Hypothalamus (tissue), 51 donors: ENCODE measurements around the gene ZNF219.
"Not testable (repeated sequence)": the region's sequence is repeated elsewhere in the genome, so short reads cannot be mapped to it uniquely, and the experiment has no call there.

Experiments
- DNase-seq, 51 donors: peaks; one replicate each; lab custom pipeline; 2025; lab: John Stamatoyannopoulos, UW

ZNF219 gene

DNA sequence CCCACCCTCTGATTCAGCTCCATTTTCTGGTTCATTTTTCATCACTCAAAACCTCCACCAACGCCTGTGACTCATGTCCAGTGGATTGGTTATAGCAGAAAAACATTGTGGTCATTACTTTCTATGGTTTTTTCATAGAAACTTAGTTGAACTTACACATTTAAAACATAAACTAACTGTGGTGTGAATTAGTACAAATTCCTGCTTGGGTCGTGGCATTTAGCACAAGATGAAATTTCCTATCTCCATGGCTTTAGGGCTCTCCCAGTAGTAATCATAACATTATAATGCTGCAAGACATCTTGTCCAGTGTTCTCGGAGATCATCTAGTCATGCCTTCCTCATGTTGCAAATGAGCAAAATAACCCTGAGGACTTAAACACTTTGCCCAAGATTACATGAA is 49.2 kb downstream of the ZNF219 start:
- DNase-seq: no peak

DNA sequence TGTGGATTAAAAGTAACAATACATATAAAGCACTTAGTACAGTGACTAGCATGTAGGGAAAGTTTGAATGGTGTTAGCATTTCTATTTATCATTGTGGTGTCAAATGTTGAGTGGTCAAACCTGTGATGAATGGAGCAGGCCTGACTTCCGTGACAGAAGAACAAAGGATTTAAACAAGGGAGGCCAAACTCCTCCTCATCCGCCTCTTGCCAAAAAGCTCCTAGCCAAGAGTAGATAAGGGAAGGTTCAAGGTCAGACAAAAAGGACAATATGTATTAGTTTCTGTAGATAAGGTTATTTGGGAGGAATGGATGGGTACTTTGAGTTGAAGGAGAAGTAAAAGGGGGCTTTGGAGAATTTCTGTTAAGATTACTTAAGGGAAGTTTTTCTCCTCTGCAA is 49.8 kb downstream of the ZNF219 start:
- DNase-seq: no peak

DNA sequence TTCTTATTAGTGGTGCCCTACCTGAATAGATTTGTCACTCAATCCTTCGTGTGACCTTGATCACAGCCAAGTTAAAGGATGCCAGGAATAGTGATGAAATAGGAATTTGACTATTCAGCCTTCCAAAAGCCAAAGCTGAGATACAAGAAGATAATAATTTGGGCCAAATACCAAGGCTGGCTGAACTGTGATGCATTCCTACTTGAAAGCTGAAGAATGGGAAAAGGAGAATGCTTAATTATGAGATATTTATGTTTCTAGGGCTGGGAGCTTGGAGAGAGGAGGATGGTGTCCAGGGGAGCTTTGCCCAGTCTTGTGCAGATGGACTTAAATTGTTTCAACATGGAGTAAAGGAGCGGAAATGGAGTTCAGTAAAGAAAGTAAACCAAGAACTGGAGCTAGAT is 51.1 kb downstream of the ZNF219 start:
- DNase-seq: no peak

DNA sequence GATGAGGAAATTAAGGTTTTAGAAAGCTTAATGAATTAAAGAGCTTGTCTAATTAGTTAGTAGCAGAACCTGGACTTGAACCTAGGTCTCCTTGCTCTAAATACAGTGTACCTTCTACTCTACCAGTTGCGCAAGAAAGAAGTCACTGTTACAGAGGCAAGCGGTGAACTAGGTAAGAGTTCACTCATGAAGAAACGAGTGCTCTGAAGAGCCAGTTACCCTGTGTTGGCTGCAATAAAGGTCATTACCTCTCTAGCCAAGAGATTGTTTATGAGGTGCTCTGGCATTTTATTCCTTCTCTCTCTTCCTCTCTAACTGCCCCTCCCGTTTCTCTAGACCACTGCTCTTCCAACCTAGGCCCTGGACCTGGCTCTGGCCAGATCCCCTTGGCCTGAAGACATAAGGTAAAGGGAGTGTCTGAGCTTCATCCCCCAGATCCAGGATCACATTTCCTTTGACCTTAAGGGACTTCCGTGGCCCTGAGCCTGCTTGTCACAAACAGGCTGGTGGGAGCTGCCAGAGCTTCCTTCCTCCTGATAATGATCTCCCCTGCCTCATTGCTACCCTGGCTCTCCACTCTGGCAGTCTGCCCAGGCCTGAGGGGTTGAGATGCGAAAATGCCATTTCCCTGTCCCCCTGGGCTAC is 54.4 kb downstream of the ZNF219 start:
- no peak for DNase-seq

DNA sequence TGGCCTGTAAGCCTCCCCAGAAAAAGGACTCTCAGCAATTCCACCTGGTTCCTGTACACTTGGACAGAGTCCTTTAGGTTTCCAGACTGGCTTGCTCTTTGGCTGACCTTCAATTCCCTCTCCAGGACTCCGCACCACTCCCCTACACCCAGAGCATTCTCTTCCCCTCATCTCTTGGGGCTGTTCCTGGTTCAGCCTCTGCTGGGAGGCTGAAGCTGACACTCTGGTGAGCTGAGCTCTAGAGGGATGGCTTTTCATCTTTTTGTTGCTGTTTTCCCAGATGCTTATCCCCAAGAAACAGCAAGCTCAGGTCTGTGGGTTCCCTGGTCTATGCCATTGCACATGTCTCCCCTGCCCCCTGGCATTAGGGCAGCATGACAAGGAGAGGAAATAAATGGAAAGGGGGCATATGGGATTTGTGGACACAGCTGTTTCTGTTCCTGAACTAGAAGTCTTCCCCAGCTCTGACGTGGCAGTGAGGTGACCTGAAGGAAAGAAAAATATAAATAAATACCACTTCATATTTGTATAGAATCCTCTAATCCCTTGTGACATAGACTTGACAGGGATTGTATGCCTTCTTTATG is 55.0 kb downstream of the ZNF219 start:
- no peak for DNase-seq

DNA sequence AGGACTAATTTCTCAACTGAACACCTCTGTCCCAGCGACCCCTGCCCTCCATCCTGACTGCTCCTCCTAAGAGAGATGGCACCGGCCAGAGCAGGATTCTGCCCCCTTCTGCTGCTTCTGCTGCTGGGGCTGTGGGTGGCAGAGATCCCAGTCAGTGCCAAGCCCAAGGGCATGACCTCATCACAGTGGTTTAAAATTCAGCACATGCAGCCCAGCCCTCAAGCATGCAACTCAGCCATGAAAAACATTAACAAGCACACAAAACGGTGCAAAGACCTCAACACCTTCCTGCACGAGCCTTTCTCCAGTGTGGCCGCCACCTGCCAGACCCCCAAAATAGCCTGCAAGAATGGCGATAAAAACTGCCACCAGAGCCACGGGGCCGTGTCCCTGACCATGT is 55.5 kb downstream of the ZNF219 start:
- DNase-seq: peak in 30 of 51 donors; percentile 4 to 75 (median 44)

DNA sequence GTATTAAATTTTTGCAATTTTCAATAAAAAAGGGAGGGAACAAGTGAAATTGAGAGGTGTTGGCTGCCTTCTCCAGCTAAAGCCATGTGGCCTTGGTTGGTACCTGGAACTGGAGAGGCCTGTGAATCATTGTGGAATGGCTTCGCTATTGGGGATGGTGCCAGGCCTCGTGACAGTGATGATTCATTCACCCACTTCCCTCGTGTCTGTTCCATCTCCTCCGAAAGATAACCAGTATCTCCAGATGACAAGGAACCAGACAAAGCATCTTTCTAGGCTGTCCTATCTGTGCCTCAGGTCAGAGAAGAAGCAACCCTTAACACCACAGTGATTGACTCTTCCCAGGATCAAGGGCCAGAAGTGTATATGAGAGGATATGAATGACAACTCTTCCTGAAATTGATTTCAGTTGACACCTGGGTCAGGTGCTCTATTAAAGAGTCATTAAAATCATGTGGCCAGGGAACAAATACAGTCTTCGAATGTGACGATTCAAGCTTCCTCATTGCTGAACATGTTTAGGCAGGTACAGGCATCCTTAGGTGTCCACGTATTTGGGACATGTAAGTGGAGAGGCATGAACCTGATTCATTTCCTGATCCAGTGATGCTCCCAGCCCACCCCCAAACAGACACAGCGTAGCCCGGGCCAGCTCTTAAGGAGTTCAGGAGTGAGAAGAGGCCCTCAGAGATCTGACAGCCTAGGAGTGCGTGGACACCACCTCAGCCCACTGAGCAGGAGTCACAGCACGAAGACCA is 56.6 kb downstream of the ZNF219 start, which contains the start of gene RNASE7:
TSS of gene RNASE7 (plus strand) at position 687 of the 758 bp plus-strand sequence. CDS start 631 bp downstream, outside the sequence.
- peak in 1 of 51 donors; percentile 37 for DNase-seq

DNA sequence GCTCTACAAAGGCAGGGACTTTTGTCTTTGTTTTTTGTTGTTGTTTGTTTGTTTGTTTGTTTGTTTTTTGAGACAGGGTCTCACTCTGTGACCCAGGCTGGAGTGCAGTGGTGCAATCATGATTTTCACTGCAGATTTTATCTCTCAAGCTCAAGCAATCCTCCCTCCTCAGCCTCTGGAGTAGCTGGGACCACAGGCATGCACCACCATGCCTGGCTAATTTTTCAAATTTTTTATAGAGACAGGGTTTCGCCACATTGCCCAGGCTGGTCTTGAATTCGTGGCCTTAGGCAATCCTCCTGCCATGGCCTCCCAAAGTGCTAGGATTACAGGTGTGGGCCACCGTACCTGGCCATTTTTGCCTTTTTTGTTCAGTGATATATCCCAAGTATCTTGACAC is 57.5 kb downstream of the ZNF219 start:
- not testable (repeated sequence) for DNase-seq

DNA sequence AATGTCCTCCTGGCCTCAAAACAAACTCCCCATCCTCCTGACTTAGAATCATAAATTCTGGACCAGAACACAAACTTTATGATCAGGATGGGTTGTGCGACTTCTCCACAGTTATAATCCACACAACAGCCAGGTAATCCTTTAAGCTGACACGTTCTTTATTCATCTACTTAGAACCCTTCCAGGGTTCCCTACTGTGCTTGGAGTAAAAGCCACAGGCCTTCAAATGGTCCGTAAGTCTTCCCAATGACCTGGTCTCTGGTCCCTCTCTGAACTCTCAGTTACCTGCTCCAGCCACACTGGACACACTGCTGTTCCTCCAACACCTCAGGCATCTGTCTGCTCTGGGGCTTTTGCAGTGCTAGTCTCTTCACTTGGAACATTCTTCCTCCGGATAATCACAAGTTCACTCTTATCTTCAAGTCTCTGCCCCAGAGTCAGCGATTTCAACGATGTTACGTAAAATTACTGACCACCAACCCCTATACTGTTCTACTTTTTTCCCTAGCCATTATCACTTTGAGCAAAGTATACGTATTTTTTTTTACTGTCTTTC is 58.0 kb downstream of the ZNF219 start:
- no peak for DNase-seq
